Caco-2 (cell line): ENCODE results near the gene GPALPP1. TPM values are rescaled to one million over a fixed set of nuclear protein-coding genes. Genes with fewer than 3 reads are reported as not detected.
A peak's percentile ranks its signal among the peaks of the same experiment; 100 is the strongest.
"Not testable (repeated sequence)": the region's sequence is repeated elsewhere in the genome, so short reads cannot be mapped to it uniquely, and the experiment has no call there.

Experiments
- Bru-seq: library from RNA; stranded (reverse); fragments of 400-500 nt; gene quantifications from one replicate; lab custom pipeline; 2021; lab: Mats Ljungman, UMichigan
- BruChase-seq, 2 experiments: library from RNA; stranded (reverse); fragments of 400-500 nt; gene quantifications; one replicate each; lab custom pipeline; 2021; lab: Mats Ljungman, UMichigan
- BruUV-seq: library from RNA; stranded (reverse); fragments of 400-500 nt; replicated peaks from 2 replicates; lab custom pipeline; 2021; lab: Mats Ljungman, UMichigan
- CTCF ChIA-PET: fragments of 300-600 bp; sonication (Branson Sonifier 250); formaldehyde crosslinking; loops from one replicate; lab custom pipeline; 2022; ENCODE audit warnings: antibody characterized with exemption; lab: Charles Lee
- POLR2A ChIA-PET: fragments of 300-600 bp; sonication (Branson Sonifier 250); formaldehyde crosslinking; loops from one replicate; lab custom pipeline; 2022; ENCODE audit warnings: antibody characterized with exemption; lab: Charles Lee
- DNase-seq, 2 experiments: peaks; one replicate each; pipeline versions ENCODE4 v3.0.0 to v3.0.0-alpha.2; 2020 to 2022
- H3K27me3 ChIP-seq: replicated peaks from 2 replicates; pipeline ENCODE4 v1.6.0; 2011; ENCODE audit warnings: low read length; ENCODE audit not compliant: control insufficient read depth, insufficient read depth
- H3K36me3 ChIP-seq: 2 replicates; pipeline ENCODE4 v1.5.1; 2011; ENCODE audit warnings: low read length; ENCODE audit not compliant: control insufficient read depth, insufficient read depth
- H3K4me1 ChIP-seq: fragments of 250-450 bp; sonication (Bioruptor Pico); 2 replicates; pipeline ENCODE4 v1.5.1; 2020; ENCODE audit warnings: mild to moderate bottlenecking
- H3K4me3 ChIP-seq: 2 replicates; pipeline ENCODE4 v1.5.1; 2011; ENCODE audit warnings: low read depth, mild to moderate bottlenecking, control low read depth, low read length
- H3K9me3 ChIP-seq: fragments of 250-450 bp; sonication (Bioruptor Pico); 2 replicates; pipeline ENCODE4 v1.5.1; 2020; ENCODE audit warnings: mild to moderate bottlenecking, moderate library complexity
- H3K27ac Mint-ChIP-seq: one replicate; pipeline ENCODE4 v1.8.0; 2022; ENCODE audit warnings: mixed read lengths; ENCODE audit not compliant: unreplicated experiment
- H3K27me3 Mint-ChIP-seq: one replicate; pipeline ENCODE4 v1.8.0; 2022; ENCODE audit warnings: mixed read lengths; ENCODE audit not compliant: insufficient read depth, unreplicated experiment
- H3K36me3 Mint-ChIP-seq: one replicate; pipeline ENCODE4 v1.8.0; 2022; ENCODE audit warnings: mild to moderate bottlenecking, mixed read lengths; ENCODE audit not compliant: insufficient read depth, unreplicated experiment
- H3K4me1 Mint-ChIP-seq: one replicate; pipeline ENCODE4 v1.8.0; 2022; ENCODE audit warnings: low read depth, mixed read lengths; ENCODE audit not compliant: unreplicated experiment
- H3K4me3 Mint-ChIP-seq: one replicate; pipeline ENCODE4 v1.8.0; 2022; ENCODE audit warnings: mild to moderate bottlenecking, moderate library complexity, mixed read lengths; ENCODE audit not compliant: unreplicated experiment
- H3K9me3 Mint-ChIP-seq: one replicate; pipeline ENCODE4 v1.8.0; 2022; ENCODE audit warnings: mixed read lengths; ENCODE audit not compliant: unreplicated experiment
- CTCF ChIP-seq, 2 experiments: fragments of 200-600 bp in 1 of 2; IDR thresholded peaks; 1 replicate in 1 of 2; 2 replicates in 1 of 2; pipeline versions ENCODE4 v1.5.1 to v1.8.0; 2011 to 2022; ENCODE audit warnings: antibody characterized with exemption in 1 of 2, control low read depth in 1 of 2, inconsistent platforms in 1 of 2, low read depth in 1 of 2, low read length in 1 of 2, mild to moderate bottlenecking in 1 of 2, moderate library complexity in 1 of 2; ENCODE audit not compliant: insufficient read depth in 1 of 2, severe bottlenecking in 1 of 2, unreplicated experiment in 1 of 2
- intact Hi-C: fragments of 100-400 bp; cut with micrococcal nuclease; formaldehyde crosslinking; loops from one replicate; pipeline ENCODE4 v1.10.0; 2022; ENCODE audit not compliant: unreplicated experiment
- long read RNA-seq: library from polyadenylated mRNA; stranded (forward); transcript quantifications from one replicate; pipeline ENCODE4 v2.0.0, GENCODE V29; 2022
- total RNA-seq: library from RNA; stranded (reverse); gene quantifications from 2 replicates; pipeline ENCODE4 v1.2.3, GENCODE V29; 2022

GPALPP1 gene
- total RNA-seq, result 32.2 and 36.2 TPM in 2 replicates
- percentile 75 among the genes with signal in this experiment for Bru-seq, nascent RNA
- BruChase-seq, experiment 1, labeled RNA remaining after a 2-hour chase, result percentile 71 among the genes with signal in this experiment
- percentile 75 among the genes with signal in this experiment for BruChase-seq, experiment 2, labeled RNA remaining after a 6-hour chase
- long read RNA-seq, transcript GPALPP1-203 (8 exons, 1,393 nt), result major isoform, 15 of 33 reads
- long read RNA-seq, partial matches to known transcripts, result 13 of 33 reads
- long read RNA-seq, other reads (novel, unspliced or antisense), result 5 of 33 reads

- DNase-seq, result peak; percentile 95 to 96
- Mint-ChIP-seq H3K36me3 (peaks cover 38% of the 10 kb centered on the region), H3K4me3 (peak within 1 kb of the TSS; percentile 91), H3K4me1 (peaks cover 16% of the 10 kb centered on the region), H3K9me3 (no peaks in the 10 kb centered on the region), H3K27ac (peak within 1 kb of the TSS; percentile 99), H3K27me3 (no peaks in the 10 kb centered on the region)
- Histone ChIP-seq H3K9me3 (no peaks in the 10 kb centered on the region), H3K36me3 (no peaks in the 10 kb centered on the region), H3K4me3 (peak within 1 kb of the TSS; percentile 100), H3K27me3 (no peaks in the 10 kb centered on the region), H3K4me1 (peaks cover 12% of the 10 kb centered on the region)
- ChIA-PET POLR2A (no interaction called here), CTCF (no interaction called here)
- TF ChIP-seq CTCF (IDR thresholded peaks at IDR 0.05; ENCODE audit: insufficient read depth in 1 of 2, low read depth in 1 of 2, low read length in 1 of 2, severe bottlenecking in 1 of 2, unreplicated experiment in 1 of 2), result no peak
- intact Hi-C loops, result loop anchor here (1.0 to 2.0 kb wide), 2 partner anchors 16 to 412 kb away; no protein-coding TSS in a partner anchor
- BruUV-seq, result no TSS peak
Measured at GRCh38 chr13:44989071-44989889, at the start of gene GPALPP1, which contains the start of gene NUFIP1. Gene GPALPP1, plus strand, starts transcription at chr13:44989538. Its CDS starts 117 bp downstream, at chr13:44989655. Gene NUFIP1, minus strand, starts transcription at chr13:44989471. Its CDS starts 35 bp downstream, at chr13:44989436.

- DNase-seq, CTCF ChIA-PET, H3K27me3 Mint-ChIP-seq, intact Hi-C loops, H3K27ac Mint-ChIP-seq, H3K4me3 ChIP-seq, H3K36me3 ChIP-seq, BruUV-seq, H3K4me1 Mint-ChIP-seq, H3K9me3 Mint-ChIP-seq, H3K4me3 Mint-ChIP-seq, H3K9me3 ChIP-seq, H3K4me1 ChIP-seq, POLR2A ChIA-PET, H3K27me3 ChIP-seq: not testable (repeated sequence)
- peaks cover 23% of the 10 kb centered on the region for H3K36me3 Mint-ChIP-seq
Measured at GRCh38 chr13:44943411-44943810, 45.9 kb upstream of the GPALPP1 start.

GRCh38 chr13:44951184-44951583, 38.2 kb upstream of the GPALPP1 start:
- Mint-ChIP-seq H3K27ac (no peak overlapping the region), H3K4me1 (no peaks in the 10 kb centered on the region), H3K27me3 (no peaks in the 10 kb centered on the region), H3K9me3 (no peaks in the 10 kb centered on the region), H3K36me3 (peaks cover 26% of the 10 kb centered on the region), H3K4me3 (no peak overlapping the region)
- POLR2A ChIA-PET, result no interaction called here
- no peaks in the 10 kb centered on the region for H3K9me3 ChIP-seq
- no peak for DNase-seq
- no peaks in the 10 kb centered on the region for H3K27me3 ChIP-seq
- CTCF ChIA-PET, result no interaction called here
- BruUV-seq, result no TSS peak
- H3K4me3 ChIP-seq, result no peak overlapping the region
- H3K36me3 ChIP-seq, result no peaks in the 10 kb centered on the region
- no peaks in the 10 kb centered on the region for H3K4me1 ChIP-seq
- TF ChIP-seq CTCF (IDR thresholded peaks at IDR 0.05; ENCODE audit: insufficient read depth in 1 of 2, low read depth in 1 of 2, low read length in 1 of 2, severe bottlenecking in 1 of 2, unreplicated experiment in 1 of 2), result no peak
- intact Hi-C loops, result no loop called here
